GM13977 (cell line): ENCODE data around the gene ITIH5.

Source experiments
- DNase-seq: peaks from one replicate; pipeline ENCODE4 v3.0.0; 2012; ENCODE audit warnings: low spot score
- CTCF ChIP-seq: IDR thresholded peaks from 2 replicates; pipeline ENCODE4 v1.5.1; 2012; ENCODE audit warnings: mild to moderate bottlenecking, control low read depth; ENCODE audit not compliant: insufficient read depth; ENCODE audit errors: extremely low read depth, missing control alignments
- in situ Hi-C: fragments of 300-500 bp; cut with MboI; formaldehyde crosslinking; loops from one replicate; pipeline ENCODE4 v1.12.0; 2022; ENCODE audit warnings: low sequenced_read_pairs, low pct_unique_long_range_greater_than_20kb, mixed read lengths, inconsistent platforms; ENCODE audit not compliant: unreplicated experiment

ITIH5 gene

GRCh38 chr10:7566891-7567290 lies 99.9 kb downstream of the ITIH5 start:
- DNase-seq: no peak
- in situ Hi-C loops: no loop called here
- no peak for TF ChIP-seq CTCF

GRCh38 chr10:7565871-7566270 lies 100.9 kb downstream of the ITIH5 start:
- TF ChIP-seq CTCF: no peak

GRCh38 chr10:7563770-7564169 lies 103.0 kb downstream of the ITIH5 start:
- no peak for TF ChIP-seq CTCF
- no peak for DNase-seq
- in situ Hi-C loops: no loop called here

More at GRCh38 chr10:7565871-7566270, 100.9 kb downstream of the ITIH5 start:
- no peak for DNase-seq
- in situ Hi-C loops: no loop called here

GRCh38 chr10:7563368-7563767 lies 103.4 kb downstream of the ITIH5 start:
- TF ChIP-seq CTCF: no peak
- in situ Hi-C loops: no loop called here
- no peak for DNase-seq

GRCh38 chr10:7561985-7562384 lies 104.8 kb downstream of the ITIH5 start:
- no peak for DNase-seq
- in situ Hi-C loops: no loop called here
- TF ChIP-seq CTCF: no peak

GRCh38 chr10:7561216-7561893 lies 105.4 kb downstream of the ITIH5 start:
- in situ Hi-C loops: no loop called here
- DNase-seq: no peak
- TF ChIP-seq CTCF: no peak
